HFFc6 (cell line): ENCODE data around the gene CDK5. TPM values are rescaled to one million over a fixed set of nuclear protein-coding genes. Genes with fewer than 3 reads are reported as not detected.
A peak's percentile ranks its signal among the peaks of the same experiment; 100 is the strongest.

Source experiments
- DNase-seq: peaks from one replicate; pipeline ENCODE4 v3.0.0-alpha.2; 2018
- H3K27ac Mint-ChIP-seq: 2 replicates; pipeline ENCODE4 v1.8.0; 2020; ENCODE audit warnings: mild to moderate bottlenecking, mixed read lengths
- H3K27me3 Mint-ChIP-seq: 2 replicates; pipeline ENCODE4 v1.8.0; 2021; ENCODE audit warnings: mild to moderate bottlenecking, moderate library complexity, mixed read lengths; ENCODE audit not compliant: insufficient read depth
- H3K36me3 Mint-ChIP-seq: 2 replicates; pipeline ENCODE4 v1.8.0; 2021; ENCODE audit warnings: low read depth, mixed read lengths
- H3K4me1 Mint-ChIP-seq: 2 replicates; pipeline ENCODE4 v1.8.0; 2020; ENCODE audit warnings: low read depth, mixed read lengths
- H3K4me3 Mint-ChIP-seq: 2 replicates; pipeline ENCODE4 v1.8.0; 2020; ENCODE audit warnings: mild to moderate bottlenecking, moderate library complexity, mixed read lengths
- H3K9me3 Mint-ChIP-seq: 2 replicates; pipeline ENCODE4 v1.8.0; 2020; ENCODE audit warnings: mild to moderate bottlenecking, mixed read lengths
- total RNA-seq, 6 experiments: library from RNA; stranded (reverse); fragmentation: NEBNext Ultra II Directional; extraction: Animal tissue kit (Norgen Biotek cat#: 25700); gene quantifications; 2 replicates in 1 of 6; 3 replicates in 5 of 6; pipeline ENCODE4 v1.2.3, GENCODE V29; 2021
- TF ChIP-seq, protein P1 (sequence below): fragments of 200-600 bp; sonication (generic); IDR thresholded peaks from 2 replicates; pipeline ENCODE4 v1.5.0; 2021; ENCODE audit warnings: antibody characterized with exemption, mild to moderate bottlenecking

The CDK5 gene
- total RNA-seq, 6 experiments from 2014 or later = 31.3 to 37.3 (median 33.4) TPM

DNA sequence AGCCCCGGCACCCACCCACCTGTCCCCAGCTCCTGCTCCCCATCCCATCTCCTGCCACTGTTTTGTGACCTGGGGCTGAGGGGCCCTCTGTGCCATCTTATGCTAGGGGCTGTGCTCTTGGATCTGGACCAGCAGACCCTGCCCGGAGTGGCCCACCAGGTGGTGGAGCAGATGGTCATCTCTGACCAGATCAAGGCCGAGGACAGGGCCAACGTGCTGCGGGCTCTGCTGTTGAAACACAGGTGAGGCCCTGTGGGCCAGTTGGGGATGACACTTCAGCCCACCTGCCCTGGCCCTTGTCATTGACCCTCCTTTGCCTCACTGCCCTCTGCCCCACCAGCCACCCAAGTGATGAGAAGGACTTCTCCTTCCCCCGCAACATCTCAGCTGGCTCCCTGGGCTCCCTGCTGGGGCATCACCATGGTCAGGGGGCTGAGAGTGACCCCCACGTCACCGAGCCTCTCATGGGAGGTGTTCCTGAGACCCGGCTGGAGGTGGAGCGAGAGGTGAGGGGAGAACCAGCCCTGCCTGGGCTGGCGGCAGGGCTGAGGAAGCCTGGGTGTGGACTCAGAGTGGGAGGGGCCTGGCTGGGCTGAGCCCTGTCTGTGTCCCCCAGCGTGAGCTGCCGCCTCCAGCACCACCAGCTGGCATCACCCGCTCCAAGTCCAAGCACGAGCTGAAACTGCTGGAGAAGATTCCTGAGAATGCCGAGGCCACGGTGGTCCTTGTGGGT, 12.3 kb upstream of the CDK5 start:
- peaks cover 9% of the 10 kb centered on the region; the same call in 1 of the 2 replicates for H3K4me1 Mint-ChIP-seq
- H3K27me3 Mint-ChIP-seq = peaks cover 1% of the 10 kb centered on the region; the same call in 1 of the 2 replicates
- no peak overlapping the region for H3K4me3 Mint-ChIP-seq
- no peaks in the 10 kb centered on the region for H3K9me3 Mint-ChIP-seq
- no peak for DNase-seq
- TF ChIP-seq, protein P1, sequence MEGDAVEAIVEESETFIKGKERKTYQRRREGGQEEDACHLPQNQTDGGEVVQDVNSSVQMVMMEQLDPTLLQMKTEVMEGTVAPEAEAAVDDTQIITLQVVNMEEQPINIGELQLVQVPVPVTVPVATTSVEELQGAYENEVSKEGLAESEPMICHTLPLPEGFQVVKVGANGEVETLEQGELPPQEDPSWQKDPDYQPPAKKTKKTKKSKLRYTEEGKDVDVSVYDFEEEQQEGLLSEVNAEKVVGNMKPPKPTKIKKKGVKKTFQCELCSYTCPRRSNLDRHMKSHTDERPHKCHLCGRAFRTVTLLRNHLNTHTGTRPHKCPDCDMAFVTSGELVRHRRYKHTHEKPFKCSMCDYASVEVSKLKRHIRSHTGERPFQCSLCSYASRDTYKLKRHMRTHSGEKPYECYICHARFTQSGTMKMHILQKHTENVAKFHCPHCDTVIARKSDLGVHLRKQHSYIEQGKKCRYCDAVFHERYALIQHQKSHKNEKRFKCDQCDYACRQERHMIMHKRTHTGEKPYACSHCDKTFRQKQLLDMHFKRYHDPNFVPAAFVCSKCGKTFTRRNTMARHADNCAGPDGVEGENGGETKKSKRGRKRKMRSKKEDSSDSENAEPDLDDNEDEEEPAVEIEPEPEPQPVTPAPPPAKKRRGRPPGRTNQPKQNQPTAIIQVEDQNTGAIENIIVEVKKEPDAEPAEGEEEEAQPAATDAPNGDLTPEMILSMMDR = no peak
- no peak overlapping the region for H3K27ac Mint-ChIP-seq
- H3K36me3 Mint-ChIP-seq = peaks cover 20% of the 10 kb centered on the region

GRCh38 chr7:151068069-151068773, 10.5 kb upstream of the CDK5 start:
- Mint-ChIP-seq H3K36me3 (peaks cover 20% of the 10 kb centered on the region), H3K27ac (peak overlapping the region; percentile 81), H3K4me3 (no peak overlapping the region), H3K27me3 (peaks cover 1% of the 10 kb centered on the region; the same call in 1 of the 2 replicates), H3K9me3 (no peaks in the 10 kb centered on the region), H3K4me1 (peaks cover 14% of the 10 kb centered on the region)
- DNase-seq = peak; percentile 77
- TF ChIP-seq, protein P1 = no peak

- H3K27ac Mint-ChIP-seq = no peak overlapping the region
- peaks cover 26% of the 10 kb centered on the region for H3K4me1 Mint-ChIP-seq
- peaks cover 1% of the 10 kb centered on the region; the same call in 1 of the 2 replicates for H3K27me3 Mint-ChIP-seq
- H3K36me3 Mint-ChIP-seq = peaks cover 16% of the 10 kb centered on the region
- H3K4me3 Mint-ChIP-seq = no peak overlapping the region
- H3K9me3 Mint-ChIP-seq = no peaks in the 10 kb centered on the region
- no peak for DNase-seq
- TF ChIP-seq, protein P1 = no peak
Measured at GRCh38 chr7:151066273-151066974, 8.7 kb upstream of the CDK5 start.

GRCh38 chr7:151065516-151065915, 7.8 kb upstream of the CDK5 start:
- no peak overlapping the region for H3K27ac Mint-ChIP-seq
- peaks cover 1% of the 10 kb centered on the region for H3K27me3 Mint-ChIP-seq
- DNase-seq = no peak
- H3K36me3 Mint-ChIP-seq = peaks cover 16% of the 10 kb centered on the region
- TF ChIP-seq, protein P1 = no peak
- no peaks in the 10 kb centered on the region for H3K9me3 Mint-ChIP-seq
- H3K4me3 Mint-ChIP-seq = no peak overlapping the region
- peaks cover 35% of the 10 kb centered on the region for H3K4me1 Mint-ChIP-seq

DNA sequence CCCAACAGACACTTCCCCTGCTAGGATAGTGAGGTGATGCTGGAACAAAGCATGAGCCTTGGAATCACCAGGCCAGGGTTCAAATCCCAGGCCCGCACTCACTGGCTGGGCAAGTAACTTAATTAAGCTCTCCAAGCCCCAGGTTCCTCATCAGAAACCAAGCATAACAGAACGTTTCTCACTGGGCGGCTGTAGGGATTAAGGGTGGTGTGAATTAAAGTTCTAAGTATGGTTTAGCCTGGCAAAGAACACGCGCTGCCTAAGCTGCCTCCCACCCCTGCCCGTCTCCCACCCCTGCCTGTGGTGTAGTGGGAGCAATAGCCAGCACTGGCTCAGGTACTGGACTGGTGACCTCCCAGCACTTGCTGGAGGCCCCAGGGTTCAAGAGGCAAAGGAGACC, 7.3 kb upstream of the CDK5 start:
- Mint-ChIP-seq H3K27ac (no peak overlapping the region), H3K36me3 (peaks cover 16% of the 10 kb centered on the region), H3K4me1 (peaks cover 35% of the 10 kb centered on the region), H3K4me3 (no peak overlapping the region), H3K27me3 (peaks cover 1% of the 10 kb centered on the region), H3K9me3 (no peaks in the 10 kb centered on the region)
- no peak for DNase-seq
- TF ChIP-seq, protein P1 = no peak
